ENCODE results near the gene RBFOX1. TPM values are rescaled to one million over a fixed set of nuclear protein-coding genes. Genes with fewer than 3 reads are reported as not detected.

RBFOX1 gene
- total and polyA plus RNA-seq, 9 donors, result 0.28 to 2.6 (median 0.48) TPM; not detected in 2

DNA sequence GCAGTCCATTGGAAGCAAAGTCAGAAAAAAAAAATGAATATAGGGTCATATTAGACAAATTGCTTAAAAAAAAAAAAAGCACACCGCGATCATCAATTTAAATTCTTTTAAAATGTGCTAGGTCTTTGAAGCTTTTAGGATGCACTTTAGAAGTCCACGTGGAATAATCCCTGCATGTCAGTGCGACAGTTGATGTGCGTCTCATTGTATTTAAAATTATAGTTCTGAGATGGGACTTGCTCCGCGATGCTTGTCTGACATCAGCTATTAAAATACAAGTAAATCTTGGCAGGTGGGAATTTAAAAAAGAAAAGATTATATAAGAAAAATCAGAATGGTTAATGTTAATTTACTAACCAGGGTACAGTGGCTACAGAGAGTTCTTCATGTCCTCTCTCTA is 105.2 kb downstream of the RBFOX1 start:
- intact Hi-C loops (cut with DNase I), result no loop called here
- TF ChIP-seq EP300 (IDR thresholded peaks at IDR 0.05) (no peak), POLR2A (IDR thresholded peaks at IDR 0.05) (no peak)
- TF ChIP-seq, protein P1, sequence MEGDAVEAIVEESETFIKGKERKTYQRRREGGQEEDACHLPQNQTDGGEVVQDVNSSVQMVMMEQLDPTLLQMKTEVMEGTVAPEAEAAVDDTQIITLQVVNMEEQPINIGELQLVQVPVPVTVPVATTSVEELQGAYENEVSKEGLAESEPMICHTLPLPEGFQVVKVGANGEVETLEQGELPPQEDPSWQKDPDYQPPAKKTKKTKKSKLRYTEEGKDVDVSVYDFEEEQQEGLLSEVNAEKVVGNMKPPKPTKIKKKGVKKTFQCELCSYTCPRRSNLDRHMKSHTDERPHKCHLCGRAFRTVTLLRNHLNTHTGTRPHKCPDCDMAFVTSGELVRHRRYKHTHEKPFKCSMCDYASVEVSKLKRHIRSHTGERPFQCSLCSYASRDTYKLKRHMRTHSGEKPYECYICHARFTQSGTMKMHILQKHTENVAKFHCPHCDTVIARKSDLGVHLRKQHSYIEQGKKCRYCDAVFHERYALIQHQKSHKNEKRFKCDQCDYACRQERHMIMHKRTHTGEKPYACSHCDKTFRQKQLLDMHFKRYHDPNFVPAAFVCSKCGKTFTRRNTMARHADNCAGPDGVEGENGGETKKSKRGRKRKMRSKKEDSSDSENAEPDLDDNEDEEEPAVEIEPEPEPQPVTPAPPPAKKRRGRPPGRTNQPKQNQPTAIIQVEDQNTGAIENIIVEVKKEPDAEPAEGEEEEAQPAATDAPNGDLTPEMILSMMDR (IDR thresholded peaks at IDR 0.05), result no peak
- no peaks in the 10 kb centered on the region for H3K4me1 ChIP-seq (ENCODE audit: insufficient read depth)
- WGBS, 3 donors, result 80 to 84% (median 83%) methylated on average over 7 of the region's 7 CpGs
- no peaks in the 10 kb centered on the region for H3K36me3 ChIP-seq
- no peak overlapping the region for H3K27ac ChIP-seq
- H3K9me3 ChIP-seq, result no peaks in the 10 kb centered on the region
- DNase-seq, result no peak
- no peaks in the 10 kb centered on the region for H3K27me3 ChIP-seq
- H3K4me3 ChIP-seq, result no peak overlapping the region

DNA sequence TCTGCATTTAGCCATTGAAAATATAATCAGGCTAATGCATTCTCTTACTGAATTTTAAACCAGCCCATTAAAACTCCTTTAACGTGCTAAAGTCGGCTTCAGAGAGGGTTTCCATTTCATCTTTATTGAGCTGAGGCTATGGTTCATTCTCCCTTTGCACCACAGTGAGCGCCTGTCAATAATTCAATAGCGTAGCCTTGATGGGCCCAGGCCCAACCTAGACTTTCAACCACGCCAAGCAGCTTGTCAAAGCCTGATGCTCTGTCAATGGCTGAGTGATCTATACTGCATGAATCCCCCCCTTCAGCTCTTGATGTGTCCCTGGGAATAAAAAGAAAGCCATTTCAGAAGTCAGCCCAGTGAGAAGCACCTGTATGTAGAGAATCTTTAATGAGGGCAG is 106.0 kb downstream of the RBFOX1 start:
- H3K4me1 ChIP-seq (ENCODE audit: insufficient read depth), result no peaks in the 10 kb centered on the region
- intact Hi-C loops (cut with DNase I), result no loop called here
- no peak overlapping the region for H3K4me3 ChIP-seq
- H3K9me3 ChIP-seq, result no peaks in the 10 kb centered on the region
- 86 to 93% (median 88%) methylated on average over 5 of the region's 5 CpGs for WGBS, 3 donors
- no peak overlapping the region for H3K27ac ChIP-seq
- DNase-seq, result no peak
- TF ChIP-seq, protein P1 (IDR thresholded peaks at IDR 0.05), result no peak
- TF ChIP-seq EP300 (IDR thresholded peaks at IDR 0.05) (no peak), POLR2A (IDR thresholded peaks at IDR 0.05) (no peak)
- no peaks in the 10 kb centered on the region for H3K36me3 ChIP-seq
- no peaks in the 10 kb centered on the region for H3K27me3 ChIP-seq

DNA sequence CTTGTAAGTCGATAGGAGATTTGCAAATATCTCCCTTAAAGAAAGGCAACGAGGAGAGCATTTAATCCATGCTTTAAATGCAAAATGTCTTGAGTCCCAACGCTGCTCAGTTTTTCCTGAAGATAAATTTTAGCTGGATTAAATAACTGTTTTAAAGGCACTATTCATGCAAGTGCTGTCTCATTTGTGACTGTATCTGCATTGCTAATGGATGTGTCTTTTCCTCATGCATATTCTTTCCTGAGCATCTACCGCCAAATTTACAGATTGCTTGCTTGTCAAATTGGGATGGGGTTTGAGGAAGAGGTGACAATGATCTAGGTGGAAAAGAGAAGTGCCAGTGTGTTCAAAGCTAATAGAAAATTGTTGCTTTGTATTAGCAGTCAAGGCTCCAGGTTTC is 106.9 kb downstream of the RBFOX1 start:
- TF ChIP-seq, protein P1 (IDR thresholded peaks at IDR 0.05), result no peak
- TF ChIP-seq EP300 (IDR thresholded peaks at IDR 0.05) (no peak), POLR2A (IDR thresholded peaks at IDR 0.05) (no peak)
- H3K4me3 ChIP-seq, result no peak overlapping the region
- H3K4me1 ChIP-seq (ENCODE audit: insufficient read depth), result no peaks in the 10 kb centered on the region
- H3K27ac ChIP-seq, result no peak overlapping the region
- no peaks in the 10 kb centered on the region for H3K9me3 ChIP-seq
- H3K27me3 ChIP-seq, result no peaks in the 10 kb centered on the region
- no peaks in the 10 kb centered on the region for H3K36me3 ChIP-seq
- WGBS, 3 donors, result 71 to 82% (median 81%) methylated on average over 4 of the region's 4 CpGs
- intact Hi-C loops (cut with DNase I), result no loop called here
- no peak for DNase-seq

DNA sequence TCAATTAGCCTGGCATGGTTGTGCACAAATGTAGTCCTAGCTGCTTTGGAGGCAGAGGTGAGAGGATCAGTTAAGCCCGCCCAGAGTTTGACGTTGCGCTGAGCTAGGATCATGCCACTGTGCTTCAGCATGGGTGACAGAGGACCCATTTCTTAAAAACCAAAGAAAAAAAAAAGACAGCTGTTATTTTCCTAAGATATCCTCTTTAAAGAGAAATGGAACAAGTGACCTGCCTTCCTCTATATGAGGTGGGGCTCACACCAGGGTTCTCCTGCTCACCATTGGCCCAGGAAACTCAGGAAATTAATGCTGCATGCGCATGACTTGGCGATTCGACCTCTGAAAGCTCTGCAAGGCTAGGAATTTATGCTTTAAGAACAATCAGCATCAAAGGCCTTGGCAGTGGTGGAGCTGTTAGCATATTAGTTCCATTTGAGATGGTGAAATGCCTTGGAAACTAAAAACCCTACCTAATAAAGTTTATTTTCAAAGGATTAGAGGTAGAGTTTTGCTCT is 108.3 kb downstream of the RBFOX1 start:
- TF ChIP-seq EP300 (IDR thresholded peaks at IDR 0.05) (no peak), POLR2A (IDR thresholded peaks at IDR 0.05) (no peak)
- TF ChIP-seq, protein P1 (IDR thresholded peaks at IDR 0.05), result no peak
- 72 to 86% (median 85%) methylated on average over 6 of the region's 6 CpGs for whole genome bisulfite sequencing, 3 donors
- Histone ChIP-seq H3K4me3 (no peak overlapping the region), H3K36me3 (no peaks in the 10 kb centered on the region), H3K27me3 (no peaks in the 10 kb centered on the region), H3K9me3 (no peaks in the 10 kb centered on the region), H3K4me1 (ENCODE audit: insufficient read depth) (no peaks in the 10 kb centered on the region), H3K27ac (no peak overlapping the region)
- intact Hi-C loops (cut with DNase I), result loop anchor here in 1 of 4 donors (5.0 kb wide), 1 partner anchor 1386 kb away; no protein-coding TSS in a partner anchor
- no peak for DNase-seq

Data from ovary (tissue), 9 donors.